A549 (cell line): ENCODE data around the gene ZGPAT. TPM values are rescaled to one million over a fixed set of nuclear protein-coding genes. Genes with fewer than 3 reads are reported as not detected.

Experiments
- CBX8 ChIP-seq: fragments of 200-600 bp; sonication (generic); IDR thresholded peaks from 2 replicates; pipeline ENCODE4 v1.6.1; 2016
- CEBPB ChIP-seq, 2 experiments: fragments of >200 bp in 1 of 2; sonication (Bioruptor Twin) in 1 of 2; formaldehyde crosslinking in 1 of 2; IDR thresholded peaks; 2 replicates each; pipeline ENCODE4 v1.6.1; 2012 to 2016
- CHD2 ChIP-seq: fragments of 150-350 bp; IDR thresholded peaks from 2 replicates; pipeline ENCODE4 v1.6.1; 2014; ENCODE audit warnings: low read length; ENCODE audit not compliant: partially characterized antibody
- CTCF ChIP-seq: fragments of >200 bp; sonication (Bioruptor Twin); formaldehyde crosslinking; IDR thresholded peaks from 3 replicates; pipeline ENCODE4 v1.5.1; 2016
- EHF ChIP-seq: fragments of 250-450 bp; sonication (Bioruptor Pico); IDR thresholded peaks from 2 replicates; pipeline ENCODE4 v1.5.0; 2020; ENCODE audit warnings: mild to moderate bottlenecking
- EP300 ChIP-seq, 2 experiments: fragments of >200 bp; sonication (Bioruptor Twin); formaldehyde crosslinking; IDR thresholded peaks; 2 replicates in 1 of 2; 3 replicates in 1 of 2; pipeline ENCODE4 v1.6.1; 2016 to 2017
- FOSL2 ChIP-seq, 2 experiments: fragments of 450-650 bp in 1 of 2; fragments of >200 bp in 1 of 2; sonication (Bioruptor Twin) in 1 of 2; formaldehyde crosslinking; IDR thresholded peaks; 2 replicates each; pipeline versions ENCODE4 v1.5.0 to v1.6.1; 2016 to 2020; ENCODE audit warnings: mild to moderate bottlenecking in 1 of 2, moderate library complexity in 1 of 2
- FOXS1 ChIP-seq: fragments of 250-450 bp; sonication (Bioruptor Pico); IDR thresholded peaks from 2 replicates; pipeline ENCODE4 v1.5.0; 2020; ENCODE audit warnings: mild to moderate bottlenecking, moderate library complexity
- HDAC2 ChIP-seq: fragments of 200-600 bp; sonication (generic); IDR thresholded peaks from 2 replicates; pipeline ENCODE4 v1.6.1; 2016
- HEYL ChIP-seq: fragments of 250-450 bp; sonication (Bioruptor Pico); IDR thresholded peaks from 2 replicates; pipeline ENCODE4 v1.8.0; 2021; ENCODE audit warnings: mild to moderate bottlenecking, moderate library complexity
- HOXB5 ChIP-seq: fragments of 250-450 bp; sonication (Bioruptor Pico); IDR thresholded peaks from 2 replicates; pipeline ENCODE4 v1.5.0; 2020; ENCODE audit warnings: mild to moderate bottlenecking, moderate library complexity
- JUNB ChIP-seq: fragments of >200 bp; sonication (Bioruptor Twin); formaldehyde crosslinking; IDR thresholded peaks from 2 replicates; pipeline ENCODE4 v1.6.1; 2016
- KDM5A ChIP-seq: fragments of 200-600 bp; sonication (generic); IDR thresholded peaks from 2 replicates; pipeline ENCODE4 v1.6.1; 2016; ENCODE audit warnings: antibody characterized with exemption, mild to moderate bottlenecking
- MAFK ChIP-seq: fragments of 450-650 bp; IDR thresholded peaks from 2 replicates; pipeline ENCODE4 v1.6.1; 2014; ENCODE audit not compliant: partially characterized antibody
- NFE2L2 ChIP-seq: fragments of 150-350 bp; conservative IDR thresholded peaks from 2 replicates; pipeline ENCODE4 v1.6.1; 2014; ENCODE audit warnings: low read length
- NPAS2 ChIP-seq: fragments of 250-450 bp; sonication (Bioruptor Pico); IDR thresholded peaks from 2 replicates; pipeline ENCODE4 v1.8.0; 2022; ENCODE audit warnings: mild to moderate bottlenecking, moderate library complexity, borderline replicate concordance
- PHF8 ChIP-seq: fragments of 200-600 bp; sonication (generic); IDR thresholded peaks from 2 replicates; pipeline ENCODE4 v1.6.1; 2016; ENCODE audit warnings: low read depth, mild to moderate bottlenecking, antibody characterized with exemption, moderate library complexity, borderline replicate concordance
- POLR2A ChIP-seq: IDR thresholded peaks from 2 replicates; pipeline ENCODE4 v1.6.1; 2012; ENCODE audit warnings: mild to moderate bottlenecking, low read length
- RAD21 ChIP-seq, 2 experiments: fragments of >200 bp in 1 of 2; sonication (Bioruptor Twin) in 1 of 2; formaldehyde crosslinking in 1 of 2; IDR thresholded peaks in 1 of 2; conservative IDR thresholded peaks in 1 of 2; 2 replicates in 1 of 2; 3 replicates in 1 of 2; pipeline ENCODE4 v1.6.1; 2012 to 2018; ENCODE audit warnings: inconsistent platforms in 1 of 2
- RFX5 ChIP-seq: fragments of 450-650 bp; IDR thresholded peaks from 2 replicates; pipeline ENCODE4 v1.7.1; 2014; ENCODE audit warnings: antibody characterized with exemption, mild to moderate bottlenecking, moderate library complexity
- SMC3 ChIP-seq: fragments of >200 bp; sonication (Bioruptor Twin); formaldehyde crosslinking; IDR thresholded peaks from 3 replicates; pipeline ENCODE4 v1.6.1; 2018; ENCODE audit warnings: inconsistent platforms
- SREBF2 ChIP-seq: fragments of 450-650 bp; IDR thresholded peaks from 2 replicates; pipeline ENCODE4 v1.6.1; 2014; ENCODE audit warnings: mild to moderate bottlenecking, moderate library complexity
- ZNF302 ChIP-seq: fragments of 250-450 bp; sonication (Bioruptor Pico); IDR thresholded peaks from 2 replicates; pipeline ENCODE4 v1.9.0; 2021; ENCODE audit warnings: inconsistent platforms, mild to moderate bottlenecking, moderate library complexity
- polyA plus RNA-seq, 4 experiments: library from polyadenylated mRNA; depleted of rRNA in 3 of 4; stranded (reverse); fragments of >200 nt; fragmentation: RNase III in 1 of 4; extraction: RNeasy Plus Mini Kit Qiagen cat#74134 plus additional on column Dnase treatment in 1 of 4; gene quantifications; 2 replicates in 3 of 4; 3 replicates in 1 of 4; pipeline ENCODE4 v1.2.3, GENCODE V29; 2011 to 2017
- TF ChIP-seq, protein P1 (sequence below): fragments of 250-450 bp; sonication (Bioruptor Pico); IDR thresholded peaks from 2 replicates; pipeline ENCODE4 v1.5.0; 2021; ENCODE audit warnings: mild to moderate bottlenecking, moderate library complexity, borderline replicate concordance
- TF ChIP-seq, protein P2 (sequence below): fragments of 250-450 bp; sonication (Bioruptor Pico); IDR thresholded peaks from 2 replicates; pipeline ENCODE4 v1.5.0; 2020; ENCODE audit warnings: low read depth, mild to moderate bottlenecking, moderate library complexity

Gene ZGPAT
- polyA plus RNA-seq, 2 of the 4 experiments (the other 2 are of a cell fraction): 9.5 to 23.9 TPM

DNA sequence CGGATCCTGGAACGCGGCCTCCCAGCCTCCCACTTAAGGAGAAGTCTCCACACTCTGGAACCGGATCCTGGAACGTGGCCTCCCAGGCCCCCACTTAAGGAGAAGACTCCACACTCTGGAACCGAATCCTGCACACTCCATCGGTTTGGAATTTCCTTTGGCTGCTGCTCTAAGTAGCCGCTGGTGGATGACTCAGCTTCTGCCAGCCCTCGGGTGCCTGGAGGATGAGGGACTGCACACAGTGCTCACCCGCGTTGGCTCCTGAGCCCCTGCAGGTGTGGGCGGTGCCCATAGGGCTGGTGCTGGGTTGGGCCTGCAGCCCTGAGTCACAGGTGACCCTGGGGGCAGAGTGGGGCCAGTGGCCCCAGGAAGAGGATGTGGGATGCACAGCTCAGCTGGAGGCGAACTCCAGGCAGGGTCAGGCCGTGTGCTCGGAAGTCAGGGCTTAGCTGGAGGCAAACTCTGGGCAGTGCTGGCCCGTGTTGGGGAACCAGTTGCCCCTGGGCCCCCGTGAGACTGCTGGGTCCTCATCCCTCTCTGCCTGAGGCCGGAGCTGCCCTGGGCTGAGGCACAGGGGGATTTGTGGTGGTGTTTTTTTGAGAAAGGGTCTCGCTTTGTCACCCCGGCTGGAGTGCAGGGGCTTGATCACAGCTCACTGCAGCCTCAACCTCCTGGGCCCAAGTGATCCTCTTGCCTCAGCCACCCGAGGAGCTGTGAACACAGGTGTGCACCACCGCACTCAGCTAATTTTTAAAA, 25.3 kb upstream of the ZGPAT start (continued):
- TF ChIP-seq KDM5A: no peak
- no peak for TF ChIP-seq CTCF
- TF ChIP-seq NFE2L2: peak; percentile 68
- TF ChIP-seq PHF8: no peak
- TF ChIP-seq CBX8: no peak
- TF ChIP-seq RAD21 (conservative IDR thresholded peaks at IDR 0.05 in 1 of 2, IDR thresholded peaks at IDR 0.05 in 1 of 2): no peak; a peak in 2 of 5 replicates
- no peak for TF ChIP-seq FOXS1 (CRISPR knock-in tag)
- no peak for TF ChIP-seq NPAS2 (CRISPR knock-in tag)
- peak; percentile 49 for TF ChIP-seq POLR2A
- TF ChIP-seq JUNB: peak; percentile 72
- no peak for TF ChIP-seq CHD2
- TF ChIP-seq HDAC2: no peak
- TF ChIP-seq, protein P1, sequence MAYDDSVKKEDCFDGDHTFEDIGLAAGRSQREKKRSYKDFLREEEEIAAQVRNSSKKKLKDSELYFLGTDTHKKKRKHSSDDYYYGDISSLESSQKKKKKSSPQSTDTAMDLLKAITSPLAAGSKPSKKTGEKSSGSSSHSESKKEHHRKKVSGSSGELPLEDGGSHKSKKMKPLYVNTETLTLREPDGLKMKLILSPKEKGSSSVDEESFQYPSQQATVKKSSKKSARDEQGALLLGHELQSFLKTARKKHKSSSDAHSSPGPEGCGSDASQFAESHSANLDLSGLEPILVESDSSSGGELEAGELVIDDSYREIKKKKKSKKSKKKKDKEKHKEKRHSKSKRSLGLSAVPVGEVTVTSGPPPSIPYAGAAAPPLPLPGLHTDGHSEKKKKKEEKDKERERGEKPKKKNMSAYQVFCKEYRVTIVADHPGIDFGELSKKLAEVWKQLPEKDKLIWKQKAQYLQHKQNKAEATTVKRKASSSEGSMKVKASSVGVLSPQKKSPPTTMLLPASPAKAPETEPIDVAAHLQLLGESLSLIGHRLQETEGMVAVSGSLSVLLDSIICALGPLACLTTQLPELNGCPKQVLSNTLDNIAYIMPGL (CRISPR knock-in tag): no peak
- no peak for TF ChIP-seq HEYL (CRISPR knock-in tag)
- TF ChIP-seq HOXB5 (CRISPR knock-in tag): no peak
- TF ChIP-seq RFX5: no peak
- peak; percentile 82 for TF ChIP-seq FOSL2 (IDR thresholded peaks at IDR 0.05)
- TF ChIP-seq FOSL2 (CRISPR knock-in tag; IDR thresholded peaks at IDR 0.05): peak; percentile 93
- TF ChIP-seq ZNF302 (CRISPR knock-in tag): 0 out of 2 replicates have a peak, but pooled peaks have one; percentile 21
- peak in 1 of 2 experiments; percentile 48; a peak in 1 of 5 replicates for TF ChIP-seq EP300 (IDR thresholded peaks at IDR 0.05)
- peak; percentile 90 for TF ChIP-seq MAFK
- TF ChIP-seq SMC3: peak; percentile 24; the same call in 1 of the 3 replicates
- no peak for TF ChIP-seq EHF
- TF ChIP-seq SREBF2: no peak
- TF ChIP-seq CEBPB (IDR thresholded peaks at IDR 0.05): peak in 1 of 2 experiments; percentile 22; a peak in 1 of 4 replicates
- TF ChIP-seq, protein P2, sequence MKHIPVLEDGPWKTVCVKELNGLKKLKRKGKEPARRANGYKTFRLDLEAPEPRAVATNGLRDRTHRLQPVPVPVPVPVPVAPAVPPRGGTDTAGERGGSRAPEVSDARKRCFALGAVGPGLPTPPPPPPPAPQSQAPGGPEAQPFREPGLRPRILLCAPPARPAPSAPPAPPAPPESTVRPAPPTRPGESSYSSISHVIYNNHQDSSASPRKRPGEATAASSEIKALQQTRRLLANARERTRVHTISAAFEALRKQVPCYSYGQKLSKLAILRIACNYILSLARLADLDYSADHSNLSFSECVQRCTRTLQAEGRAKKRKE (CRISPR knock-in tag): no peak
